GM15510 (cell line): ENCODE results near the gene ZNF410.

Experiments
- POLR2A ChIP-seq: IDR thresholded peaks from 3 replicates; pipeline ENCODE4 v1.6.1; 2011; ENCODE audit warnings: borderline replicate concordance; ENCODE audit not compliant: insufficient read length; ENCODE audit errors: extremely low read depth

The ZNF410 gene

GRCh38 chr14:73877790-73878189 is 8.9 kb upstream of the ZNF410 start:
- TF ChIP-seq POLR2A = no peak

DNA sequence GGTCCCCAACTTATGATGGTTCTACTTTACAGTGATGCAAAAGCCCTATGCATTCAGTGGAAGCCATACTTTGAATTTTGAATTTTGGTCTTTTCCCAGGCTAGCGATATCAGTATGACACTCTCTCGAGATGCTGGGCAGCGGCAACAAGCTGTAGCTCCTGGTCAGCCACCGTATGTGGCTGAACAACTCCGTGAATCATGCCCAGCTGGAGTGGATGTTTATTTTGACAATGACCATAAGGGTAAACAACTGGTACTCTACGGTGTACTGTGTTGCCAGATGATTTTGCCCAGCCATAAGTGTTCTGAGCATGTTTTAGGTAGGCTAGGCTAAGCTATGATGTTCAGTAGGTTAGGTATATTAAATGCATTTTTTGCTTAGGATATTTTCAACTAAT is 8.2 kb upstream of the ZNF410 start:
- TF ChIP-seq POLR2A = no peak

DNA sequence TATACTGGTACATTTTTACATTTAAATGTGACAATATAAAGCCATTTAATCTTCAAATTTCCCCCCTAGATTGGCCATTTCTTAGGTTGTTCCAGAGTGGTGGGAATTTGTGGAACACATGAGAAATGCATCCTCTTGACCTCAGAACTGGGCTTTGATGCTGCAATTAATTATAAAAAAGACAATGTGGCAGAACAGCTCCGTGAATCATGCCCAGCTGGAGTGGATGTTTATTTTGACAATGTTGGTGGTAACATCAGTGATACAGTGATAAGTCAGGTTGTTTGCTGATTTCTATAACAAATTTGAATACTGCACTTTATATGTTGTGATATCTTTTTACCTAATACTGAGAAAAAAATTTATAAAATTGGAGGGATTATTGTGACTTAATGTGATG is 7.6 kb upstream of the ZNF410 start:
- TF ChIP-seq POLR2A = no peak

GRCh38 chr14:73884438-73885190 is 2.0 kb upstream of the ZNF410 start:
- no peak for TF ChIP-seq POLR2A

DNA sequence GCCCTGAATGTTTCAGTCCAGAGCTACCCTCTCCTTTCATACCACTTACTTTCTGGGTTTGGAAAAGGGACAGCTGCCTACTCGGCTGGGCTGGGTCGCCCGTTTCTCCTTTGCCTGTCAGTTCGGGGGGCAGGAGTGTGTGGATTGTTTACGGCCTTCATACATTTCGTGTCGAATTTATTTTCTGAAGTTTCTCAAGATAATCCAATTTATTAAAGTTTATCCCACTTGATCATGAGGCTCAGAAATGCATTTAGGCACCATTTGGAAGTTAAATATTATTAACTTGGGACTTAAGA is 608 bp downstream of the ZNF410 start:
- TF ChIP-seq POLR2A = no peak

DNA sequence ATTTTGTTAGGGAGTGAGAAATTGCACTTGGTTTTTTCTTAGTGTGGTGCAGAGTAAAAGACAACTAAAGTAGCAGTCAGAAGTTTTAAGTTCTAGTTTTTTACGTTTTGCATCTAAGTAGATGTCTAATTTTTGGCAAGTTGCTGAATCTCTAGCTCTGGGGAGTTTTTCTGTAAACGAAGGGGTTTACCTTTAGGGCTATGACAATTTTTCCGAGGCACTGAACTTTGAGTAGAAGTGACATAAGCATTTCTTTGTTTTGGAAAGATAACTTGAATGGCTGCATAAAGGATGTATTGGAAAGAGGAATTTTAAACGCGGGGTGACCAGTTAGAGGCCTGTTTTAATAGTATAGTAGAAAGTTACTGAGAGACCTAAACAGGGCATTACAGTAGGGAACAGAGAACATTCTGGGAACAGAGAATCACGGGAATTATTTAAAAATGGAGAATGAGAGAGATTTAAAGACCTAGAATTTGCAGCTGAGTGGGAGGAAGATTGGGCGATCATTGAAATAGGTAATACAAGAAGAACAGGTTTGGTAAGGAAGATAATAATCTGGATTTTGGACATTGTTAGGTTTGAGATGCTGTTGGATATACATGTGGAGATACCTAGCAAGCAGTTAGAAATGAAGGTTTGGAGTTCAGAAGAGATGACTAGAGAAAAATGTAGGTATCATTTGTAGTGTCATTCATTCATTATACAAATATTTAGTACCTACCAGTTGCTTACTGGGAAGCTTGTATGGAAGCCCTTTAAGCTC is 1.2 kb downstream of the ZNF410 start:
- TF ChIP-seq POLR2A = no peak

- no peak for TF ChIP-seq POLR2A
These were observed 1.7 kb downstream of the ZNF410 start for GRCh38 chr14:73888460-73888725.

DNA sequence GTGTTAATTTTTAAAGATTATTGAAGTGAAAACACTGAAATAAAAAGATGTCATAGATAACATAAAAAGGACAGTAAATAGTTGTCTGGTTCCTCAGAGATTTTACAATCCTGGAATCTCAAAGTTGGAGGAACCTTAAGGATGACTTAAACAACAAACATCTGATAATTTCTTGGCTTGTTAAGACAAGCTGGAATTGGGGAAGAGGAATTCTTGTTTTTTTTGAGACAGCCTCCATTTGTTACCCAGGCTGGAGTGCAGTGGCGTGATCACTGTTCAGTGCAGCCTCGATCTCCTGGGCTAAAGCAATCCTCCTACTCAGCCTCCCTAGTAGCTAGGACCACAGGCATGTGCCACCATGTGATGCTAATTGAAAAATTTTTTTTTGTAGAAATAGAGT is 2.3 kb downstream of the ZNF410 start:
- no peak for TF ChIP-seq POLR2A

GRCh38 chr14:73889376-73889775 is 2.7 kb downstream of the ZNF410 start:
- TF ChIP-seq POLR2A = no peak

DNA sequence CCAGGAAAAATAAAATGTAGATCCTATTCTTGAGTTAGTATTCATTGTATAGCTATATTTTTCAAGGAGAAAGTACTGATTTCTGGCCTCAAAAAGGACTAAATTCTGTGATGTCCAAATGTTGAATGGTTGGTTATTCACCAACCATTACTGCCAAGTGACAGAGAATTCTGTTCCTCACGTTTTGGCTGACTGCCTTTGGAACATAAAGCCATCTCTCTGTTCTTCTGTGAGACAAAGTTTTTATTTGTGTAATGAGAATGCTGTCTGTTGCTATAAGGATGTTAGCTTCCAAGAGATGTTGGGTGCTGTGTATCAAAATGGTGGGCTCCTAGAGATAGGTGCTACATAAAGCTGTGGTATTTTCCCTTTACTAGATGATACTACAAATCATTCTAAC is 9.3 kb downstream of the ZNF410 start:
- TF ChIP-seq POLR2A = no peak

GRCh38 chr14:73896521-73896920 is 9.9 kb downstream of the ZNF410 start:
- no peak for TF ChIP-seq POLR2A

- no peak for TF ChIP-seq POLR2A
These were observed 16.4 kb downstream of the ZNF410 start for GRCh38 chr14:73903028-73903427.

DNA sequence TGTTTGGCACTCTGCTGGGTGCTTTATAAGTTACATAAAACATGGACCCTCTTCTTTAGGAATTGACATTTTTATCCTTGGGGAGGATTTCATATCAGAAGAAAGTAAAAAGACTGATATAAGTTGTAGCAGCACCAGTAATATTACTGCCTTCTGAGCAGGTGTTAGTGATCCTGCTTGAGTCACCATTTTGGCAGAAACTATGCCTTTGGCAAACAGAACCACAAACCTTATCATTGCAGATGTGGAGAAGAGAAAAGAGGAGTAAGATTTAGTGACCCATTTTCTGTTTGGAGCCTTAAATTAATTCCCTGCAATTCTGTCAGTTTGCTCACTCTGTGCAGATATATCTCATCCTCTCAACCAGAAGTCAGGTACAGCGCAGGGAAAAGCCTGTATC is 23.0 kb downstream of the ZNF410 start:
- no peak for TF ChIP-seq POLR2A

DNA sequence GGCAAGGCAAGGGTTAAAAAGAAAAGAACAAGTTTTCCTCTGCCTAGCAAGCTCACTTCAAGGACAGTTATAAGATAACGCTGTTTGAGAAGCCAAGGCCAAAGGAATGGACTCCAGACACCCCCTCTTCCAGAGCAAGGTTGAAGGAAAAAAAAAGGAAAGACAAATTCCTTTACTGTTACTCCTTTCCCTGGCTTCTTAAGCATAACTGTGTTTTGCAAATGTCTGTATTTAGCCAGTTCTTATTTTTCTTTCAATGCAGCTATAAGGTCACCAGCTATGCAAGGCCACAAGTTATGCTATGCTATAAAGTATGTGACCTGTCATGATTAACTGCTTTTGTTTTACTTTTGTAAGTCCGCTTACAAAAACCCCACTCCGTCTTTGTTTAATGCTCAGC is 26.6 kb downstream of the ZNF410 start:
- TF ChIP-seq POLR2A = no peak

GRCh38 chr14:73916324-73916723 is 29.7 kb downstream of the ZNF410 start:
- TF ChIP-seq POLR2A = no peak

DNA sequence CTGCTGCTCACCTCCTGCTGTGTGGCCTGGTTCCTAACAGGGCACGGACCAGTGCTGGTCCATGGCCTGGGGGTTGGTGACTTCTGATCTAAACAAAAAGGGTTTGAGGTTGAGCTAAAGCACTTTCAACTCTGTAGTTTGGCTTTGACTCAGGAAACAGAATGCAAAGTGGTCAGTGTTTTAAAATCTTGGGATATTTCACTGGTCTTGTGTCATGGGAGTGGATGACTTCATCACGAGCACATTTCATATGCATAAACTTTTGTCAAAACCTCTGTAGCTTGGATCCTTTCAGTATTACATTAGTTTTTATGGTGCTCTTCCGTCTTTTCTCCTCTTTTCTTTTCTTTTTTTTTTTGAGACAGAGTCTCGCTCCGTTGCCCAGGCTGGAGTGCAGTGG is 37.7 kb downstream of the ZNF410 start:
- TF ChIP-seq POLR2A = no peak
